GM19328 (cell line): Measurements from ENCODE around the gene TPO.

Experiments used
- ATAC-seq: cut with Tn5 transposase; IDR thresholded peaks from one replicate; pipeline ENCODE4 v1.9.1; 2021; ENCODE audit warnings: mild to moderate bottlenecking, moderate library complexity; ENCODE audit not compliant: unreplicated experiment

The TPO gene

DNA sequence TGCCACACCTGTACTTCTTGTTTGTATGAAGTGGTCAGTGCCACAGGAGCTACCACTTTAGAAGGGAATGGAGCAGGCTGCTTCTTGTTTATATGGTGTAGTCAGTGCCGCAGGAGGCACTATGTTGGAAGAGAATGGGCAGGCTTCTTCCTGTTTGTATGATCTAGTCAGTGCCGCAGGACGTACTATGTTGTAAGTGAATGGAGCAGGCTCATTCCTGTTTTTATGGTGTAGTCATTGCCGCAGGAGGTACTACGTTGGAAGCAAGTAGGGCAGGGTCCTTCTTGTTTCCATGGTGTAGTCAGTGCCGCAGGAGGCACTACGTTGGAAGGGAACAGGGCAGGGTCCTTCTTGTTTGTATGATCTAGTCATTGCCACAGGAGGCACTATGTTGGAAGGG lies 27.3 kb downstream of the TPO start:
- ATAC-seq: no peak

DNA sequence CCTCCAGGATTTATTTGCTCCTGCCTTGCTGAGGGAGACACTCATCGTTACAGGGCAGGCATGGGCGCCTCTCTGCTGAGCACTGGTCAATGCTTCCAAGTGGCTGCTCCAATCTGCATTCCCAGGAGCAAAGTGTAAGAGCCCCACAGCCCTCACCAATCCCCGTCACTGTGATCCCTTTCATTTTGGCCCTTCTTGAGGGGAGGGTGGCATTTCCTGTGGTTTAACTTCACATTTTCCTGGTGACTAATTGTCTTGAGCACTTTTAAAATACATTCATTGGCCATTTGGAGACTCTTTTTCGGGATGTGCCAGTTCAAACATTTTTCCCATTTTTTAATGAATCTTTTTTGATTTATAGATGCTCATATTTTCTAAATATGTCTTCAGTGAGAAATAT lies 33.0 kb downstream of the TPO start:
- no peak for ATAC-seq

DNA sequence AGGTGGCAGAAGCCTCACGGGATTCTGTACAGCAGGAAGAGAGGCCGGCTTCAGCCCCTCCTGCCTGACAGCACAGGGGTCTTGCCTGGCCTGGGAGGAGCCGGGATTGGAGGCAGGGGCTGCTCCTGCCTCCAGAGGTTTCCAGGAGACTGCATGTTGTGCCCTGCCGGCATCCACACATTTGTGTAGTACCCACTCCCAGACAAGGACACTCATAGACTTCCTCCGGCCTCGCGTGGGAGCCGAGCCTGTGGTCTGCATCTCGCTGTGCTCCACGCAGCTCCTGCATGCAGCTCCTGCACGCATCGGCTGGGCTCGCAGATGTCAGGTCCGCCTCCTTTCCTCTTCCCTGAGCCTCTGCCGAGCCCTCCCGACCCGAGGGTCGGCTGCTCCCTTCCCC lies 34.7 kb downstream of the TPO start:
- ATAC-seq: no peak

DNA sequence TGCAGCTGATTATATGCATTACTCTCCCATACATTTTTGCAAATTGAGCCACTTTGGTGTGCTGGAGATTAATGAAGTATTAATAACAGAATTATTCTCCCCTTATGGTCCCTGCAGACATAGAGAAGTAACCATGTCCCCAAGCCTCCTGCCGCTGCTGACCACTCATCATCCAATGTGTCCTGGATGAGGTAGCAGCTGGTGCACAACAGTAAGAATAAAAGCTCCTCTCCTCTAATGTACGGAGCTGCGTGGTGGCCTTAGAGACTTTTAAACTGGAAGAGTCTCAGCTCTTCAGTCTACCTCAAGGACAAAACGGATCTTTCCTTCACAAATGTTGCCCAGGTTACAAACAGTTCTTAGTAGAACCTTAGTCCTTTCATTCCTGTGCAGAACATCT lies 37.7 kb downstream of the TPO start:
- no peak for ATAC-seq

DNA sequence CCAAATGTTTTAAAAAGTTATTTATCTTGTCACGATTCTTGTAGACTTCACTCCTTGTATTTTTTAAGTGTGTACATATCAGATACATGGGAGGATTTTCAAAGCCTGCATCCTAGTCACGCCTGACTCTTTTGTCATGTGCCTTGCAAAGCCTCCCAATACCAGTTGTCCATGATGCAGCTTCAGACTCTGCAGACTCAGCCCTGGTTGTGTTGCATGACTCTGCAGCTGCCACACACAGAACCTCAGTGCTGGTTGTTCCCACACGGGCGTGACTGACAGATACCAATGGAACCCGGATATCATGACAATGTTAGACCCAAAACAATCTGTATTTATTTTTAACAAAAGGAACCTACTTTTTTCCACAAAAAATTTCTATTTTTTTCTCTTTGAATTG lies 38.2 kb downstream of the TPO start:
- ATAC-seq: no peak

DNA sequence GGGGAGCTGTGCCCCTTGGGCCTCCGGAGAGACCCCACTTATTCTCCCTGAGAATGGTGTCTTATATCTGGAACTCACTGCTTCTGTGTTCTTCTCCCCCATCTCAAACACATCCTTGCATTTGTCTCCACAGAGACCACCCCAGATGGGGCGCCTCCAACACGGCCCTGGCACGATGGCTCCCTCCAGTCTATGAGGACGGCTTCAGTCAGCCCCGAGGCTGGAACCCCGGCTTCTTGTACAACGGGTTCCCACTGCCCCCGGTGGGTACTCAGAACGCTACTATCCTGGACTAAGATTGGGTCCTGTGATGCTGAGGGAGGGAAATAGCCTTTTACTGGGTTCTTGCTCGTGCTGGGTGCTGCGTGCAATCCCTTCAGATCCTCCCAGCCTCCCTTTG lies 40.3 kb downstream of the TPO start:
- ATAC-seq: no peak

DNA sequence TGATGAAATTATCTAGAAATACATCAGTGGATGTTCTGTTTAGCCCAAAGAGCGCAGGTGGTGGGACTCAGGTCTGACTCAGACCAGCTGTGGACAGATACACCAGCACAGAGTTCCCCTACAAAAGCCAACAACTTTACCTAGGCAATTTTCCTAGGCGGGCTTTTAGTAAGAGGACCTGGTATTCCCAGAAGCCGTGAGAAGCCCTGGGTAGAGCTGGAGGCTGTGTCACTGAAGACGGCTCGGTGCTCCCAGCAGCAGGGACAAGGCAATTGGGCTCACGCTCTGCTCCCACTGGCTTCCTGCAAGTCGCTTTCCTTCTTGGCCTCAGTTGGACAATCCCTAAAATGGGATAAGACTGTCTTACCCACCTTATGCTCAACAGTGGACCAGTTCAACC lies 41.1 kb downstream of the TPO start:
- ATAC-seq: no peak

DNA sequence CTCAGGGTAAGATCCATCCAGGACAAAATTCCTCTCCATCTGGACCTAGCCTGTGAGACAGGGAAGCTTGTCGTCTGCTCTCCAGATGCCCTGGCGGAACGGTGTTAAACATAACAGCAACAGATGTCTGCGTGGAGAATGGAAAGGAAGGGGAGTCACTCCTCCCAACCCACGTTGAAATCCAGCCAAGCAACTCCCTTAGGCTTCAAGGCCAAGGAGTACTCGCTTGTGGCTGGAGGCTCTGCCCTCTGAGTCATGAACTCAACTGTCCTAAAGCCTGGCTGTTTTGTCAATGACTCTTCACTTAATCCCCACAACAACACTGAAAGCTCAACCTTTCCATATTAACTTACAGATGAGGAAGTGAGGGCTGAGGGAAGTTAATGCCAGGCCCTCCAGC lies 42.2 kb downstream of the TPO start:
- ATAC-seq: no peak

DNA sequence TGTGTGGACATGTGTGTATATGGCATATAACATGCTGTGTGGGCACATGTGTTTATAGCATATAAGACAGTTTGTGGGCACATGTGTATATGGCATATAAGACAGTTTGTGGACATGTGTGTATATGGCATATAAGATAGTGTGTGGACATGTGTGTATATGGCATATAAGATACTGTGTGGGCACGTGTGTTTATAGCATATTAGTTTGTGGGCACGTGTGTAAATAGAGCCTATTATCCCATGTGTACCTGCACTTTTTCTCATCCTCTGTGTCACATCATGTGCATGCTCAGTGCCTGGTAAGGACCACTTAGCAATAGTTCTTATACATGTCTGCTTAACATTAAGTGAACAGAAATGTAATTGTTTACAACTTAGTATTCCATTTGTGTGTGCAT lies 45.2 kb downstream of the TPO start:
- ATAC-seq: no peak

DNA sequence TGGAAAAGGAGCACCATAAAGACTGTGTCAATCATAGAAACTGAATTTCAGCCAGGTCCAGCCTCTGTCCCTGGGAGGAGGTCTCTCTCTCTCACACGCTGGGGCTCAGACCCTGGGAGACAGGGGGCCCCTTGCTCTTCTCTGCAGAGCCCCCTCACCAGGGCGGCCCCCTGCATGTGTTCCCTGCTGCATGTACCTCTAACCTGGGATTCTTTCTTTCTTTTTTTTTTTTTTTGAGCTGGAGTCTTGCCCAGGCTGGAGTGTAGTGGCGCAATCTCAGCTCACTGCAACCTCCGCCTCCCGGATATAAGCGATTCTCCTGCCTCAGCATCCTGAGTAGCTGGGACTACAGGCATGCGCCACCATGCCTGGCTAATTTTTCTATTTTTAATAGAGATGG lies 46.5 kb downstream of the TPO start:
- no peak for ATAC-seq

DNA sequence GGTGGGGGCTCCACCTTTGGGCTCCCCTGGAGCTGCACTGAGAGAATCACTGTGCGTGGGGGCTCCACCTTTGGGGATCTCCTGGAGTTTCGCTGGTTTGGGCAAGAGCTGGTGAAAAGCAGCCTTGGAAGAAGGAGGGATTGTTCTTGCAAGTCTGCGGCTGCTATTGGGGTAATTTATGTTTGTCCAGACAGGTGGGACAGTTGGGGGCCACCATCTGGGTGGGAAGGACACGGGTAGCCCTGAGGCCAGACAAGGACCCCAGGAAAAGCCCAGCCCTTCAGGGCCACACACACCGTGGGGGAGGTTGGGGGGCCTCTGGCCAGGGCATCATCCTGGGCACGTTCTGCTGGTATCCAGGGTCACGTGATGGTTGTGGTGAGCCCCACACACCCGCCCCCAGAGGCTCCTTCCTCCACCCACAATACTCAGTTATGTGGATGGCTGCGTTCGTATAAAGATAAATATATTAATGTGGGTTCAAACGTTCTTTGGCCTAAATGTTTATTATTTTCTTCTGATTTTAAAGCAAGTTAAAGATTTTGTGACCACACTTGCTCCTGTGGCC lies 47.7 kb downstream of the TPO start:
- no peak for ATAC-seq

DNA sequence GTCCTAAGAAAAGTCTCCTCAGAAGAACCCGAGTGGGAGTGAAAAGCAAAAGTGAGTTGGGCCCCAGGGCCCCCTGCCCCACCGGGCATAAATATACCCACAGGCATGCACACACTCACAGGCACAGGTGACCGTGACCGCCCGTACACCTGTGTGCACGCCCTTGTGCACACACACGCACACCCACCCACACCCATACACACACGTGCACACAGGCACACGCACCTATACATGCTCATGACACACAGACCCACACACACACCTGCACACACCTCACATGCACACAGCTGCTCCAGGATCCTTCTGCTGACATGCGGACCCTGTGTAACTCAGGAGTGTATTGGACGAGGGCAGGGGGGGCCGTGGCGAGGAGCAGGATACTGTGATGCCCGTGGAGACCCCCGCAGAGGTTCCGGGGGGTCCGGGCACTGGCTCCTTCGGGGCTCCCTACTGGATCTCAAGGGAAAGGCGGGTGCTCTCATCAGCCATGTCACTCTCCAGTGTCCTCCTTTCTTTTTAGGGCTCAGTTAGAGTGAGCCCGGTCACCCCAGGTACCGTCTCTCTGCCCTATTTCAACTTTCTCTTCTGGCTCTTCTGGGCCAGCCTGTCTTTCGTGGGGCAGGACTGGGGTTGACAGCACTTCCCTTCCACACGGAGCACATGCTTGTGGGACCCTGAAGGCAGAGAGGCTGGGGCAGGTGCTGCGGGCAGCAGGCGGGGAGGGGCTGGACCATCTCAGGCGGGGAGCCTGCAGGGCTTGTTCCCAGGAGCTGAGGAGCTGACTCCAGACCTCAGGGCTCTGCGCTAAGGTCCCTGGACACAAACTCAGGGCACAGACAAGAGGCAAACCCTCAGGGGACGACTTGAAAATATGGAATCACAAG lies 48.5 kb downstream of the TPO start:
- no peak for ATAC-seq

DNA sequence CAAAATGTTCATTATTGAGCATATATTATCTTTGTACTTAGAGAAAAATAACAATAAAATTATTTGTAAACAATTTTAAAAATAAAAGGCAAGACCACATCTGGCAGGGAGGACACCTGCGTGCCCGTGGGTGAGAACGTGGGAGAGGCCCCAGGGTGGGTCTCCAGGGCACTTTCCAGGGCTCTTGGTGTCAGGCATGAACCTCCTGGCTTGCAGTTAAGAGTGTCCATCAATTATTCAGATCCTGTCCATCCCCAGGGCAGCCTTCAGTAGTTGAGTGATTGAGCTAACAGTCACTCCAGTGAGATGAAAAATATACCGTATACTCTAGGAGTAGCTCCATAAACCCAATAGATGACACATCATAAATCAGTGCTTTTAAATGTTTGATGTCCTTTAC lies 49.7 kb downstream of the TPO start:
- no peak for ATAC-seq

DNA sequence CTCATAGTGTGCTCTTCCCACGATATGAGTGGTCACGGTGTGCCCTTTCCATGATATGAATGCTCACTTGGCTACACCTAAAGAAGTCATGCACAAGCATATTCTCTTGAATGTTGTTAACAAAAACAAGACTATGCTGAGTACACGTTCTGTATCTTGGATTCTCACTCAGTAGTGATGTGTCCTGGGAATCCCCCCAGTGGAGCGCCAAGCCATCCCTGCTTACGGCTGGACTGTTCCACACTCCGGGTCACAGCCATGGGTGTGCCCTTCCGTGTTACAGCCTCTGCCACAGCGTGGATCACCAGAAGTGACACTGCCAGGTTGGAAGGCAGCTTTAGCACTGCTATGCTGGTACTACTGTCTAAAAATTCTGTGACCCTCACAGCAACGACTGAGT lies 59.1 kb downstream of the TPO start:
- ATAC-seq: no peak

DNA sequence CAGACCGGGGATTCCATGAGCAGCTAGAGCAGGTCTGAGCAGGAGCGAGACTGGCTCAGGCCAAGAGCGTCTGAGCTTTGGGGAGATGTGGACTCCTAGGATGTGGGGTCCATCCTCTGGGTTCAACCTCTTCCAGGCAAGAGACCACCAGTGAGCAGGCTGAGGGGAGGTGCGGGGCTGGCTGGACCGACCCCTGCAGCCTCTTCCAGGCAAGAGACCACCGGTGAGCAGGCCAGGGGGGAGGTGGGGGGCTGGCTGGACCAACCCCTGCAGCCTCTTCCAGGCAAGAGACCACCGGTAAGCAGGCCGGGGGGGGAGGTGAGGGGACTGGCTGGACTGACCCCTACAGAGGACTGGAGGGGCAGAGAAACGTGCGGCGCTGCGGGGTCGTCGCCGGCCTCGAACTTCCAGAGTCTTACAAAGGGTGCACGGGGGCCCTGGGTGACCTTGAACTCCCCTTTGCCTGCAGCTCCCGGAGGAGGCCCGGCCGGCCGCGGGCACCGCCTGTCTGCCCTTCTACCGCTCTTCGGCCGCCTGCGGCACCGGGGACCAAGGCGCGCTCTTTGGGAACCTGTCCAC lies 63.4 kb downstream of the TPO start:
- no peak for ATAC-seq

DNA sequence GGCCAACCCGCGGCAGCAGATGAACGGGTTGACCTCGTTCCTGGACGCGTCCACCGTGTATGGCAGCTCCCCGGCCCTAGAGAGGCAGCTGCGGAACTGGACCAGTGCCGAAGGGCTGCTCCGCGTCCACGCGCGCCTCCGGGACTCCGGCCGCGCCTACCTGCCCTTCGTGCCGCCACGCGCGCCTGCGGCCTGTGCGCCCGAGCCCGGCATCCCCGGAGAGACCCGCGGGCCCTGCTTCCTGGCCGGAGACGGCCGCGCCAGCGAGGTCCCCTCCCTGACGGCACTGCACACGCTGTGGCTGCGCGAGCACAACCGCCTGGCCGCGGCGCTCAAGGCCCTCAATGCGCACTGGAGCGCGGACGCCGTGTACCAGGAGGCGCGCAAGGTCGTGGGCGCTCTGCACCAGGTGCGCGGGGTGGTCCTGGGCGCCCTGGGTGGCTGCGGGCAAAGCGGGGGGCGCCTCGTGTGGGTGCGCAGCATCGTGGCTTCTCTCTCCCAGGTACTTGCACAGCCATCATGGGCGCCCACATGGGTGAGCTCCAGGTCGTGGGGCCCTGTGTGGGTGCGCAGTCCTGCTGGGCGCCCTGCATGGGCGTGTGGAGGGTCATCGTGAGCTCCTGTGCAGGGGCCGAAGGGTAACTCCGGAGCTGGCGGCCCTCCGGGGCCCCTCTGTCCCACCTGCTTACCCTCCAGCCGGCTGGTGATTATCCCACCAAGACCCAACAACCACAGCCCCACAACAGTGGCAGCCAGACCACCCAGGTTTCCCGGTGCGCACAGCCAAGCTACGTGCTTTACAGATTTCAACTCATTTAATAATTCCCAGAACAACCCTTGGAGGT lies 64.2 kb downstream of the TPO start:
- ATAC-seq: no peak

DNA sequence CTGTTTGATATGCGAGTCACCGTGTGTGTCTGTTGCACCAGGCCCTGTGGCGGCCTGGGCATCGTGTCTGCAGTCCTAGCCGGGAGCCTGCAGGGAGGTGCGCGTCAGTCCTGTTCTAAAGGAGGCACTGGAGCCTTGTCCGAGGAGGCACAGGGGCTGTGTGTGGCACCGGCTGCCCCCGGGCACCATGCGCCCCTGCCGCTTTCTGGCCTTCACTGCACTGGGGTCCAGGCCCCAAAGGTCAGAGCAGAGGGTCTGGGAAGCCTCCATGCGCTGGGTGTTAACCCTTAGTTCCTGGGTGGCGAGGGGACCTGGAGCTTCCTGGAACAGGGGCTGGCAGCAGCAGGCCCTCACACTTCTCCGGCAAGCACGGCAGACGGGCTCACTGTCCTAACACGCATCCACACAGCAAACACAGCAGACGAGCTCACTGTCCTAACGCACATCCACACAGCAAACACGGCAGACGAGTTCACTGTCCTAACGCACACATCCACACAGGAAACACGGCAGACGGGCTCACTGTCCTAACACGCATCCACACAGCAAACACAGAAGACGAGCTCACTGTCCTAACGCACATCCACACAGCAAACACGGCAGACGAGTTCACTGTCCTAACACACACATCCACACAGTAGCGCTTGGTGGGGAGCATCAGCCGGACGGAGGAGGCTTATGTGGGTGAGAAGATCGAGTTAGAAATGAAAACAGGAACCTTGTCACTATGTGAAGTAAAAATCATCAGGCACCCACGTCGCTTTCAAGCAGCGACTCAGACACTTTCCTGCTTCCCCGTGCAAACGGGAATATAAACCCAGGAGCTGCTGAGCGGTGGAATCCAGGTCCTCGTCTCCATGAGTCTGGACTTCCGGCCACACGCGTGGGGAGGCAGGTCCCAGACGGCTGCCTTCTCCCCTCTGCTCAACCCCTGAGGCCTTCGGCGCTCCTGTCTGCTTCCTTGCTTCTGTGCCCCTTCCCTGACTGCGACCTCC lies 65.3 kb downstream of the TPO start:
- no peak for ATAC-seq

DNA sequence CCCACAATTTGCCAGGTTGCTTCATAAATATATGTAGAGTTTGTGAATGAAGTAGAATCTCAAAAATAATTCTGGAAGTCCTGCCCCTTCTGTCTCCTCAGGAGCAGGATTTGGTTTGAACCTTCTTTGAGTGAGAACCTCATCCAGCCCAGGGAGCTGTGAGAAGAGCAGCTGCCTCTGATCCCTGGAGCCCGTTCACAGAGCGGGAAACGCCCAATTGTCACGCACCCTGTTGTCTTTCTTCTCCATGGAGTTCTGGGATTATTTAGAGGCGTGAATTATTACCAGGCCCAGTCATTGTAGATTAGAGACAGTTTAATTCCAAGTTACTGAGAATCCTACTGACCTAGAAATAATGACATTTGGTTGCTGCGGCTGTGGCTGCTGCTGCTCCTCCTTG lies 66.1 kb downstream of the TPO start:
- no peak for ATAC-seq

DNA sequence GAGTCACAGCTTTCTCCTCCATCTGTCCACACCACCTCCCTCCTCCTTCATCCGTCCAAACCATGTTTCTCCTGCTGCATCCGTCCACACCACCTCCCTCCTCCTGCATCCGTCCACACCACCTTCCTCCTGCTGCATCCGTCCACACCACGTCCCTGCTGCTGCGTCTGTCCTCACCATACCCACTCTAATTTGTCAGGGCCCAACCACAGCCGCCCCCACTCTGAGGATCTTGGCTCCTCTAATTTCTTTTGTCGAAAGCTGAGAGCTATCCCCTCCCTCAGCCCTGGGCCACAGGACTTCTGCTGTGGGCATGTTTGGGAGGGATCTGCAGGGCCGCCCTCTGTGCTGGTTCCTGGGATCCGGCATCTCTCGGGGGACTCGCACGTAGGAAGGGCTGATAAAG lies 67.4 kb downstream of the TPO start:
- ATAC-seq: no peak
